ENCODE measurements around the gene ASMT.

- TF ChIP-seq MAX (IDR thresholded peaks at IDR 0.05) (no peak), EP300 (IDR thresholded peaks at IDR 0.05; ENCODE audit: borderline replicate concordance) (no peak), TCF12 (IDR thresholded peaks at IDR 0.05; ENCODE audit: low read depth) (no peak), TAF1 (IDR thresholded peaks at IDR 0.05; ENCODE audit: low read depth) (no peak), CREB1 (IDR thresholded peaks at IDR 0.05; ENCODE audit: low read depth) (no peak), YY1 (IDR thresholded peaks at IDR 0.05; ENCODE audit: low read depth) (no peak), CEBPB (IDR thresholded peaks at IDR 0.05) (no peak), NFIC (IDR thresholded peaks at IDR 0.05) (no peak), EGR1 (IDR thresholded peaks at IDR 0.05) (no peak), TEAD4 (IDR thresholded peaks at IDR 0.05) (no peak), RAD21 (IDR thresholded peaks at IDR 0.05; ENCODE audit: low read depth) (no peak), REST (IDR thresholded peaks at IDR 0.05; ENCODE audit: low read depth) (no peak)
- TF ChIP-seq, protein P1, sequence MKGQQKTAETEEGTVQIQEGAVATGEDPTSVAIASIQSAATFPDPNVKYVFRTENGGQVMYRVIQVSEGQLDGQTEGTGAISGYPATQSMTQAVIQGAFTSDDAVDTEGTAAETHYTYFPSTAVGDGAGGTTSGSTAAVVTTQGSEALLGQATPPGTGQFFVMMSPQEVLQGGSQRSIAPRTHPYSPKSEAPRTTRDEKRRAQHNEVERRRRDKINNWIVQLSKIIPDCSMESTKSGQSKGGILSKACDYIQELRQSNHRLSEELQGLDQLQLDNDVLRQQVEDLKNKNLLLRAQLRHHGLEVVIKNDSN (IDR thresholded peaks at IDR 0.05) = no peak
Measured at GRCh38 chrX:1679238-1679637, 64.4 kb downstream of the ASMT start.
